BLaER1 treated with 17β-estradiol and CSF1 and Interleukin-3, amounts not matched to agents 10 nM and 100 nM (cell line): ENCODE data around the gene GGT6.

ENCODE experiments used
- H3K27ac ChIP-seq, 11 experiments: shearing (Covaris generic); formaldehyde crosslinking; 2 replicates each; pipeline ENCODE4 v1.8.1; 2022
- H3K27me3 ChIP-seq, 11 experiments: shearing (Covaris generic); formaldehyde crosslinking; 2 replicates each; pipeline ENCODE4 v1.8.1; 2022
- H3K36me3 ChIP-seq, 11 experiments: shearing (Covaris generic); formaldehyde crosslinking; 2 replicates each; pipeline ENCODE4 v1.8.1; 2022
- H3K4me1 ChIP-seq, 10 experiments: shearing (Covaris generic); formaldehyde crosslinking; 2 replicates each; pipeline ENCODE4 v1.8.1; 2022
- H3K4me2 ChIP-seq, 11 experiments: shearing (Covaris generic); formaldehyde crosslinking; 2 replicates each; pipeline ENCODE4 v1.8.1; 2022
- H3K4me3 ChIP-seq, 10 experiments: shearing (Covaris generic); formaldehyde crosslinking; 2 replicates each; pipeline ENCODE4 v1.8.1; 2022
- H3K9ac ChIP-seq, 11 experiments: shearing (Covaris generic); formaldehyde crosslinking; 2 replicates each; pipeline ENCODE4 v1.8.1; 2022
- H3K9me3 ChIP-seq, 11 experiments: shearing (Covaris generic); formaldehyde crosslinking; replicated peaks in 1 of 11; 2 replicates each; pipeline ENCODE4 v1.8.1; 2022
- H4K20me1 ChIP-seq, 11 experiments: shearing (Covaris generic); formaldehyde crosslinking; 2 replicates each; pipeline ENCODE4 v1.8.1; 2022
- Cebpa-rat ChIP-seq, 11 experiments: shearing (Covaris generic); IDR thresholded peaks; 2 replicates each; pipeline ENCODE4 v1.8.1; 2022

GGT6 gene

DNA sequence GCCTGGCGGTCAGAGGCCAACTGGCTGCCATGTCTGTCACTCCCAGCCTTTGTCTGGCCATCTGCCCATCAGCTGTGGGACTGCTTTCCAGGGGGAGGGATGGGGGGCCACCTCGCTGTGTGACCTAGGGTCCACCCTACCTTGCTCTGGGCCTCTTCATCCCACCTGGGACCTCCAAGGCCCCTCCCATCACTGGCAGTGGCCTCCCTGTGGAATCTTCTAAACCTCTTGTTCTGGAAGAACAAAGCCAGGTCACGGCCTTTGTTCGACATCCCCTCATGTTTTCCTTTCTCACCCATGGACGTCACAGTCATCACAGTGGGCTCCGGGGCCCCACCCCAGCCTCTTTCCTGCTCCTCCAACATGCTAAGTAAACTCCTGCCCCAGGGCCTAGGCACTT lies 37.7 kb downstream of the GGT6 start:
- H3K9me3 ChIP-seq, result no peaks in the 10 kb centered on the region
- H3K4me1 ChIP-seq, result peaks cover 52 to 94% (median 87%) of the 10 kb centered on the region in 10 experiments
- peak overlapping the region in 8 of 10 experiments; percentile 0 to 57 (median 50); a peak in 14 of 20 replicates for H3K4me3 ChIP-seq
- peak overlapping the region in 10 of 11 experiments; percentile 2 to 97 (median 88); a peak in 19 of 22 replicates for H3K27ac ChIP-seq
- H3K9ac ChIP-seq, result peak overlapping the region in 10 of 11 experiments; percentile 28 to 85 (median 78); a peak in 18 of 22 replicates
- no peaks in the 10 kb centered on the region; a peak in 1 of 22 replicates for H3K27me3 ChIP-seq
- no peak for TF ChIP-seq Cebpa-rat (IDR thresholded peaks at IDR 0.05)
- no peaks in the 10 kb centered on the region for H4K20me1 ChIP-seq
- H3K4me2 ChIP-seq, result peak overlapping the region; percentile 57 to 99 (median 93)
- no peaks in the 10 kb centered on the region for H3K36me3 ChIP-seq

DNA sequence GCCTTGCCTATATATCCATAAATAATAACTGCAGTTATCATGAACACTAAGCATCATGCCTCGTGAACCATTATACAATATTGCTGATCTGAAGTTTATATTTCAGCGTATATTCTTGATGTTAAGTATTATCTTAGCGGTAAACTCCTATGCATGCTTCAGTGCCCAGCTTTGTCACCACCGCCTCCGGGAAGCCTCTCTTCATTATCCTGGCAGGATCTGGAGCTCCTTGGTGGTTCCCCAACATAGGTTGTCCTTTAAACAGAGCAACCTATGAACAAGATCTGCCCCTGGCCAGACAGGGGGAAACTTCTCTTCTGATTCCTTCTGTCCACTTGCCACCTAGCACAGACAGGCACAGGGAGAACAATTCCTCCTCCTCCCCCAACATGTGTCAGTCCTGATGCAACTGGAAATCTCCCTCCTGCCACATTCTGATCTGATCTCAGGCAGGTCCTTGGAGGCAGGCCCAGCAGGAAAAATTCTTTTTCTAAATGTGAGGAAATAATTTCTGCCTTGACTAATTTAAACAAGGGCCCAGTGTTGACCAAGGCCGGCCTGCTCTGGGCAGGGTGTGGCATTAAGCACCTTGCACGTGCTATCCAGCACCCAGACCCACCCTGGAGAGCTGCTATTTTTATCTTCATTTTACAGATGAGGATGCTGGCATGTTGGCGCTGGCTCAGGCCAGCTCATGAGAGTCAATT lies 39.3 kb downstream of the GGT6 start:
- H3K4me1 ChIP-seq, result peaks cover 56 to 100% (median 90%) of the 10 kb centered on the region in 10 experiments
- H3K36me3 ChIP-seq, result no peaks in the 10 kb centered on the region
- H3K4me3 ChIP-seq, result peak overlapping the region in 3 of 10 experiments; percentile 49 to 57 (median 54); a peak in 3 of 20 replicates
- H3K27ac ChIP-seq, result peak overlapping the region in 8 of 11 experiments; percentile 22 to 97 (median 91); a peak in 15 of 22 replicates
- H3K27me3 ChIP-seq, result no peaks in the 10 kb centered on the region
- no peaks in the 10 kb centered on the region for H3K9me3 ChIP-seq
- H3K9ac ChIP-seq, result peak overlapping the region in 7 of 11 experiments; percentile 21 to 85 (median 81); a peak in 12 of 22 replicates
- no peaks in the 10 kb centered on the region for H4K20me1 ChIP-seq
- no peak for TF ChIP-seq Cebpa-rat (IDR thresholded peaks at IDR 0.05)
- H3K4me2 ChIP-seq, result peak overlapping the region in 10 of 11 experiments; percentile 77 to 99 (median 94); a peak in 18 of 22 replicates

DNA sequence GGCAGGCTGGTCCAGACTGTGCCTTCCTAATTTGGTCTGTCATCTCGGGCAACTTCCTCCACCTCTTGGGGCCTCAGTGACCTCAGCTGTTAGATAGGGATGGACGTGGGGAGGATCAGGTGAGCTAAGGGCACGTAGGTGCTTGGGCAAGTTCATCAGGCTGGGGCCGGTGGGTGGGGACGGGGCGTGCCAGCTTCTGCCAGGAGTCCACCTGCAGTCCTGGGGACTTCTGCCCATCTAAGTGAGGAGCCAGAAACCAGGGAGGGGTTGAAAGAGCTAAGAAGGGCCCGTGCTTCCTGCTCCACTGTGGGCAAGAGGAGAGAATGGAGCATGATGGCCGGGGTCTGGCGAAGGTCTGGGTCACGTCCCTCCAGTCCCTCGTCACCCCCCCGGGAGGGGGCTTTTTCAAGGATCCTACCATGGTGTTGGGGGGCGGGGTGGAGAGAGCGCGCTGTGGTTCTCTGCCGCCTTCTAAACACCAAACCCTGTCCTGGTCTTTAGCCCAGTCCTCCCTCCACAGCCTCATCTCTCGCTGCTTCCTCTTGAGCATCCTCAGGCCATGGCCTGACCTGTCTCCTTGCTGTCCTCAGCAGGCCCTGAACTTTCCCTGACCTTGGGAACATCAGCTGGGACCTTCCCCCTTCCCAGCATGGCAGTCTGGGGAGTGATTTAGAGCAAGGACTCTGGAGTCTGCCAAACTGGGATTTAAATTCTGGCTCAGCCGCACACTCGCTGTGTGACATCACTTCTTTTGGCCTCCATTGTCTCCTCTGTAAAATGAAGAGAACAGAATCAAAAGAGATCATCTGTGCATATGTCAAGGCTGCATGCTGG lies 40.1 kb downstream of the GGT6 start:
- TF ChIP-seq Cebpa-rat (IDR thresholded peaks at IDR 0.05), result no peak
- H3K4me3 ChIP-seq, result peak overlapping the region in 3 of 10 experiments; percentile 3 to 44 (median 42); a peak in 3 of 20 replicates
- H4K20me1 ChIP-seq, result no peaks in the 10 kb centered on the region
- no peaks in the 10 kb centered on the region for H3K36me3 ChIP-seq
- H3K9me3 ChIP-seq, result no peaks in the 10 kb centered on the region
- no peaks in the 10 kb centered on the region for H3K27me3 ChIP-seq
- peaks cover 54 to 100% (median 95%) of the 10 kb centered on the region in 10 experiments for H3K4me1 ChIP-seq
- peak overlapping the region; percentile 73 to 99 (median 93) for H3K4me2 ChIP-seq
- peak overlapping the region in 10 of 11 experiments; percentile 4 to 80 (median 75); a peak in 18 of 22 replicates for H3K9ac ChIP-seq
- H3K27ac ChIP-seq, result peak overlapping the region in 9 of 11 experiments; percentile 84 to 97 (median 88); a peak in 18 of 22 replicates

DNA sequence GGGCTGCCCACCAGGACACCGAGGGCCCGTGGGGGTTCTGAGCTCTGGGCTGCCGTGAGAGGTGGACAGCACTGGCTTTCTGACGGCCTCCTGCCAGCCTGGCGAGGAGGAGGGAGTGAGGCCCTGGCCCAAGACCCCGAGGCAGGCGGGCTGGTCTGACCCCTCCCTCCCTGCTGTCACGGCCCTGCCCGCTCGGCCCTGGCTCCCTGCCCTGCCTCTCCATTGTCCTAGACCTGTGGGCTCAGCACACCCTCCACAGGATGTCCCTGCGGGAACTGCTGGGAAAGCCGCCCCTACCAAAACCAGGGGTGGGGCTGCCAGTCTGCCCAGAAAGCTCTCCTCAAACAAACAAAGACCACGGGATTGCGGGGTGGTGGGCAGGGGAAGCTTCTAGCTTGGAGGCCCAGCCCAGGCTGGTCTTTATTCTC lies 41.0 kb downstream of the GGT6 start:
- no peak for TF ChIP-seq Cebpa-rat (IDR thresholded peaks at IDR 0.05)
- Histone ChIP-seq H3K4me3 (peak overlapping the region in 7 of 10 experiments; percentile 0 to 55 (median 33); a peak in 11 of 20 replicates), H4K20me1 (no peaks in the 10 kb centered on the region), H3K4me1 (peaks cover 54 to 100% (median 90%) of the 10 kb centered on the region in 10 experiments), H3K4me2 (peak overlapping the region; percentile 73 to 99 (median 93)), H3K36me3 (no peaks in the 10 kb centered on the region), H3K27me3 (no peaks in the 10 kb centered on the region), H3K9ac (peak overlapping the region; percentile 4 to 80 (median 75); a peak in 21 of 22 replicates), H3K27ac (peak overlapping the region in 10 of 11 experiments; percentile 69 to 97 (median 88); a peak in 21 of 22 replicates), H3K9me3 (no peaks in the 10 kb centered on the region)

DNA sequence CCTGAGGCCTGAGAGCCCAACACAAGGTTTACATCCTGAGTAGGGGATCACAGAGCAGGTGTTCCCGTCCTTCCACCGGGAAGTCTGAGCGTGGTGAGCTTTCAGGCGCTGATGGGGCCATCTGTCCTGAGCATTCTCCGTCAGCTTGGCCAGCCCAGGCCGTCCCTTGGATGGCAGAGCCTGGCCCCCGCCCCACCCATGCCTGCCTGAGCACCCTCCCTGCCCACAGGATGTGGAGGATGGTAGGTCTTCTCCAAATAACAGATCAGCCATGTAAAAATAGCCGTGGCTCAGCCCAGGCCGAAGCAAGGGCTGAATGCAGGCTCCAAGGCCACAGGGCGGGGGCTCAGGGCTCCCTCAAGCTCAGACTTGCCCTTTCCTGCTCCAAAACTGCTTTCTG lies 41.5 kb downstream of the GGT6 start:
- H3K9ac ChIP-seq, result peak overlapping the region; percentile 4 to 80 (median 75); a peak in 21 of 22 replicates
- H4K20me1 ChIP-seq, result no peaks in the 10 kb centered on the region
- peak overlapping the region in 10 of 11 experiments; percentile 69 to 97 (median 88); a peak in 21 of 22 replicates for H3K27ac ChIP-seq
- no peaks in the 10 kb centered on the region for H3K36me3 ChIP-seq
- H3K4me2 ChIP-seq, result peak overlapping the region; percentile 73 to 99 (median 93)
- no peaks in the 10 kb centered on the region for H3K9me3 ChIP-seq
- H3K27me3 ChIP-seq, result no peaks in the 10 kb centered on the region
- peaks cover 51 to 100% (median 89%) of the 10 kb centered on the region in 10 experiments for H3K4me1 ChIP-seq
- TF ChIP-seq Cebpa-rat (IDR thresholded peaks at IDR 0.05), result no peak
- H3K4me3 ChIP-seq, result peak overlapping the region in 7 of 10 experiments; percentile 3 to 55 (median 33); a peak in 11 of 20 replicates

DNA sequence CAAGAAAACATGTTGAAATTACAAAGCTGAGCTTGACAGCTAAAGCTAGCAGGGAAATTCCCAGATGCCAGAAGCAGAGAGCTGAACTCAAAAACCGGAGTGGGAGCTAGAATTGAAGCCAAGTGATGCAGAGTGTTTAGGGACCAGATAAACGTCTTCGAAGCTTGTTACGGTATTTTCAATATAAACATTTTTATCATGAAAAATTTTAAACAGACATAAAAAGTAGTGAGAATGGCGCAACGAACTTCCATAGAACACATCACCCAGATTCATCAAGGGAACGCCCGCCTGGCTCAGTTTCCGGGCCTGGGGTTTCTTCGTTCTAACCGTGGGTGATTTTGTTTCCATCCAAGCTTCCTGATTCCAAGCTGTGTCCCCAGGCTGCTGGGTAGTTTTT lies 43.6 kb downstream of the GGT6 start:
- Histone ChIP-seq H3K4me2 (peak overlapping the region in 9 of 11 experiments; percentile 2 to 68 (median 18); a peak in 8 of 22 replicates), H3K36me3 (no peaks in the 10 kb centered on the region), H3K27ac (peak overlapping the region in 6 of 11 experiments; percentile 23 to 45 (median 39); a peak in 7 of 22 replicates), H3K27me3 (no peaks in the 10 kb centered on the region), H3K4me1 (peaks cover 47 to 97% (median 84%) of the 10 kb centered on the region in 10 experiments), H4K20me1 (no peaks in the 10 kb centered on the region), H3K9me3 (no peaks in the 10 kb centered on the region), H3K9ac (no peak overlapping the region; a peak in 2 of 22 replicates), H3K4me3 (no peak overlapping the region)
- no peak for TF ChIP-seq Cebpa-rat (IDR thresholded peaks at IDR 0.05)

DNA sequence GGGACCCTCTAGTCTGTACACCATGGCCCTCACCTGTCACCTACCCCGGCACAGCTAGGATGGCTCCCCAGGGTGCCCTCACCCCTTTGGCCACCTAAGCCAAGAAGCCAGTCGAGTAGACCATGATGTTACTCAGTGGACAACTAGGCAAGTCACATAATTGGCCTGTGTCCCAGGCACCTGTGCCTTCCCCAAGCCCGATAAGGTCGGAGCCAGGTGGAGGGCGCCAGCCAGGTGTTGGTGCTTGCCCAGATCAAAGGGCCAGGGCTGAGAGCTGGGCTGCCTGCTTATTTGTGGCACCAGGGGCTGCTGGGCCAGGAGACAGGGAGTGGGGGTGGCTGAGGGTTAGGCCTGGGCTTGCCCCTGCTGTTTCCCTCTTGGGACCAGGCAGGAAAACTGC lies 44.9 kb downstream of the GGT6 start:
- H3K27ac ChIP-seq, result peak overlapping the region in 7 of 11 experiments; percentile 10 to 60 (median 44); a peak in 14 of 22 replicates
- no peaks in the 10 kb centered on the region for H3K36me3 ChIP-seq
- H3K4me3 ChIP-seq, result no peak overlapping the region
- TF ChIP-seq Cebpa-rat (IDR thresholded peaks at IDR 0.05), result no peak
- peaks cover 0 to 5% (median 0%) of the 10 kb centered on the region in 11 experiments; a peak in 4 of 22 replicates for H4K20me1 ChIP-seq
- no peaks in the 10 kb centered on the region for H3K9me3 ChIP-seq
- H3K27me3 ChIP-seq, result no peaks in the 10 kb centered on the region
- H3K4me2 ChIP-seq, result peak overlapping the region in 10 of 11 experiments; percentile 23 to 79 (median 70); a peak in 20 of 22 replicates
- peaks cover 56 to 97% (median 84%) of the 10 kb centered on the region in 10 experiments for H3K4me1 ChIP-seq
- peak overlapping the region in 5 of 11 experiments; percentile 27 to 57 (median 42); a peak in 8 of 22 replicates for H3K9ac ChIP-seq

DNA sequence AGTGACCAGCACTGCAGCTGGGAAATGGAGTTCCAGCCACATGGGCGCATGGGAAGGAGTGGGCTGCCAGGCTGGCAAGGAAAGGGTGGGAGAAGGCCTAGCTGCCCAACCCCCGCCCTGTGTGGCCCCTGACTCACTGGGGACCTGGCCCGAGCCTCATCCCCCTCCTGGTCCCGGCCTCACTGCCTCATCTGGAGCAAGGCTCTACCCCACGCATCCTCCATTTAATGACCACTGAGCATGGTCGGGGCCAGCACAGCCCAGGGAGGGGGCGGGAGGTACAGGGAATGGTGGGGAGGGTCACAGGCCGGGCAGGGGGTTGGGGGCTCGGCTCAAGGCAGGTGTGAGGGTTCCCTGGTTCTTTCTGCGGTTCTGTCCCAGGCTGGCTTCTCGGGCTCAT lies 45.6 kb downstream of the GGT6 start:
- Histone ChIP-seq H3K9ac (peak overlapping the region in 1 of 11 experiments; percentile 46; a peak in 1 of 22 replicates), H3K27me3 (no peaks in the 10 kb centered on the region), H3K9me3 (no peaks in the 10 kb centered on the region), H3K27ac (peak overlapping the region in 5 of 11 experiments; percentile 10 to 60 (median 30); a peak in 8 of 22 replicates), H3K4me3 (no peak overlapping the region), H4K20me1 (peaks cover 0 to 12% (median 0%) of the 10 kb centered on the region in 11 experiments; a peak in 4 of 22 replicates), H3K36me3 (no peaks in the 10 kb centered on the region), H3K4me1 (peaks cover 56 to 97% (median 84%) of the 10 kb centered on the region in 10 experiments), H3K4me2 (peak overlapping the region in 4 of 11 experiments; percentile 69 to 79 (median 72); a peak in 4 of 22 replicates)
- no peak for TF ChIP-seq Cebpa-rat (IDR thresholded peaks at IDR 0.05)
